K562 (cell line): ENCODE measurements around the gene FAM167B. TPM values are rescaled to one million over a fixed set of nuclear protein-coding genes. Genes with fewer than 3 reads are reported as not detected.

Experiments
- BMI1 ChIP-seq: fragments of 150-350 bp; IDR thresholded peaks from 2 replicates; pipeline ENCODE4 v1.6.1; 2014; ENCODE audit warnings: low read length
- C11orf30 ChIP-seq: fragments of 450-650 bp; IDR thresholded peaks from 2 replicates; pipeline ENCODE4 v1.6.1; 2016; ENCODE audit warnings: low read depth, mild to moderate bottlenecking
- CREM ChIP-seq: IDR thresholded peaks from 2 replicates; pipeline ENCODE4 v1.6.1; 2014; ENCODE audit warnings: antibody characterized with exemption, low read depth
- DMBX1 ChIP-seq: fragments of 250-450 bp; sonication (Bioruptor Pico); IDR thresholded peaks from 2 replicates; pipeline ENCODE4 v1.8.0; 2022; ENCODE audit warnings: inconsistent platforms, mild to moderate bottlenecking, moderate library complexity, borderline replicate concordance
- JUND ChIP-seq, 2 experiments: IDR thresholded peaks; 2 replicates in 1 of 2; 3 replicates in 1 of 2; pipeline ENCODE4 v1.6.1; 2011; ENCODE audit warnings: borderline replicate concordance in 2 of 2, low read depth in 2 of 2, low read length in 2 of 2, improper control_type of control experiment in 1 of 2, missing biosample characterization in 1 of 2, missing genetic modification characterization in 1 of 2, missing genetic modification reagents in 1 of 2
- KAT7 ChIP-seq: sonication (generic); formaldehyde crosslinking; IDR thresholded peaks from 2 replicates; pipeline ENCODE4 v1.8.0; 2022; ENCODE audit warnings: missing genetic modification reagents, mild to moderate bottlenecking, borderline replicate concordance
- OTX1 ChIP-seq: fragments of 450-650 bp; formaldehyde crosslinking; IDR thresholded peaks from 2 replicates; pipeline ENCODE4 v1.4.0; 2022; ENCODE audit warnings: mild to moderate bottlenecking
- TEAD1 ChIP-seq, 2 experiments: fragments of 450-650 bp in 1 of 2; sonication (generic) in 1 of 2; formaldehyde crosslinking; IDR thresholded peaks; 2 replicates each; pipeline versions ENCODE4 v1.4.0 to v1.8.0; 2020 to 2022; ENCODE audit warnings: mild to moderate bottlenecking in 2 of 2, missing genetic modification reagents in 1 of 2
- ZNF232 ChIP-seq: sonication (generic); formaldehyde crosslinking; IDR thresholded peaks from 2 replicates; pipeline ENCODE4 v1.8.0; 2022; ENCODE audit warnings: mild to moderate bottlenecking, missing genetic modification reagents
- polyA plus RNA-seq, 8 experiments: library from polyadenylated mRNA; depleted of rRNA in 4 of 8; stranded (reverse) in 5 of 8; unstranded in 3 of 8; fragments of >200 nt; fragmentation: Nextera tagmentation in 2 of 8; fragmentation: Illumina TruSeq in 1 of 8; extraction: Ambion mirVana in 2 of 8; extraction: Trizol in 1 of 8; gene quantifications; 2 replicates each; pipeline versions ENCODE4 v1.2.1 to v1.2.3, GENCODE V29; 2011 to 2014; ENCODE audit warnings: inconsistent platforms in 1 of 8, missing spikeins in 1 of 8
- total RNA-seq, 7 experiments: library from RNA; depleted of rRNA in 6 of 7; stranded (reverse); fragments of >200 nt in 6 of 7; fragmentation: Illumina TruSeq in 2 of 7; extraction: Trizol in 2 of 7; gene quantifications; 2 replicates each; pipeline versions ENCODE4 v1.2.1 to v1.2.3, GENCODE V29; 2011 to 2021; ENCODE audit warnings: low replicate concordance in 1 of 7
- TF ChIP-seq, protein P1 (sequence below): sonication (generic); formaldehyde crosslinking; IDR thresholded peaks from 2 replicates; pipeline ENCODE4 v1.8.0; 2023; ENCODE audit warnings: mild to moderate bottlenecking, missing genetic modification reagents
- TF ChIP-seq, protein P2 (sequence below): fragments of 250-450 bp; sonication (Bioruptor Pico); IDR thresholded peaks from 2 replicates; pipeline ENCODE4 v1.8.0; 2021; ENCODE audit warnings: moderate library complexity, mild to moderate bottlenecking, inconsistent platforms
- TF ChIP-seq, protein P3 (sequence below): fragments of 450-650 bp; IDR thresholded peaks from 2 replicates; pipeline ENCODE4 v1.6.1; 2016; ENCODE audit warnings: low read depth

FAM167B gene
- total and polyA plus RNA-seq, 9 of the 15 experiments (the other 6 are each of a cell fraction or from before 2014, with no cell fraction given), result not detected

DNA sequence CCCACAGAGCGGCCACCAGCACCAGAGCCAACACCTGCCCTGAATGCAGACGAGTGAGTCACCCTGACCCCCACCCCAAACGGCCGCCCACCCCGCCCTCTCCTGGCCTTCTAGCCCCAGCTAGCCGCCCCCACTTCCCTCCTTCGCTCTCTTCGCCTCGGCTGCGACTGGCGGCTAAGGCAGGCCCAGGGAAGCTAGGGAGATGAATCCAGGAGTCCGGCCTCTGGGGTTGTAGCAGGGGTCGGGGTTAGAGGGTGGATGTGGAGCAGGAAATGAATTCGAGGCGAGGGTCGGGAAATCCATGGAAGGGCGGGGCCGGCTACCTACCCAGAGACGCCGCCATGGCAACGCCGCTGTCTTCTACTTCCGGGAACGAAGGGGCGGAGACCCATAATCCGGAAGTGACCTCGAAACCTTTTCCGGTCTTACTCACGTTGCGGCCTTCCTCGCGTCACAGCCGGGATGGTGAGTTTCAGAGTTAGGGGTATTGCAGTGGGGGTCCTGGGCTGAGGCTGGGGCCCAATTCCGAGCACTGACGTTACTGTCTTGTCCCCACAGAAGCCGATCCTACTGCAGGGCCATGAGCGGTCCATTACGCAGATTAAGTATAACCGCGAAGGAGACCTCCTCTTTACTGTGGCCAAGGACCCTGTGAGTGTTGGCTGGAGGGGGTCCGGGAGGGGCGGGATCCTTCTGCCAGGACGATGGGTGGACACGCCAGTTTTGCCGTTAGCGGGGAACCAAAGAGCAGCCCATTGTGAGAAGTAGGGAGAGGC, 24.9 kb upstream of the FAM167B start, which contains the start of the genes EIF3I and TMEM234 (continued):
- TF ChIP-seq, protein P1, sequence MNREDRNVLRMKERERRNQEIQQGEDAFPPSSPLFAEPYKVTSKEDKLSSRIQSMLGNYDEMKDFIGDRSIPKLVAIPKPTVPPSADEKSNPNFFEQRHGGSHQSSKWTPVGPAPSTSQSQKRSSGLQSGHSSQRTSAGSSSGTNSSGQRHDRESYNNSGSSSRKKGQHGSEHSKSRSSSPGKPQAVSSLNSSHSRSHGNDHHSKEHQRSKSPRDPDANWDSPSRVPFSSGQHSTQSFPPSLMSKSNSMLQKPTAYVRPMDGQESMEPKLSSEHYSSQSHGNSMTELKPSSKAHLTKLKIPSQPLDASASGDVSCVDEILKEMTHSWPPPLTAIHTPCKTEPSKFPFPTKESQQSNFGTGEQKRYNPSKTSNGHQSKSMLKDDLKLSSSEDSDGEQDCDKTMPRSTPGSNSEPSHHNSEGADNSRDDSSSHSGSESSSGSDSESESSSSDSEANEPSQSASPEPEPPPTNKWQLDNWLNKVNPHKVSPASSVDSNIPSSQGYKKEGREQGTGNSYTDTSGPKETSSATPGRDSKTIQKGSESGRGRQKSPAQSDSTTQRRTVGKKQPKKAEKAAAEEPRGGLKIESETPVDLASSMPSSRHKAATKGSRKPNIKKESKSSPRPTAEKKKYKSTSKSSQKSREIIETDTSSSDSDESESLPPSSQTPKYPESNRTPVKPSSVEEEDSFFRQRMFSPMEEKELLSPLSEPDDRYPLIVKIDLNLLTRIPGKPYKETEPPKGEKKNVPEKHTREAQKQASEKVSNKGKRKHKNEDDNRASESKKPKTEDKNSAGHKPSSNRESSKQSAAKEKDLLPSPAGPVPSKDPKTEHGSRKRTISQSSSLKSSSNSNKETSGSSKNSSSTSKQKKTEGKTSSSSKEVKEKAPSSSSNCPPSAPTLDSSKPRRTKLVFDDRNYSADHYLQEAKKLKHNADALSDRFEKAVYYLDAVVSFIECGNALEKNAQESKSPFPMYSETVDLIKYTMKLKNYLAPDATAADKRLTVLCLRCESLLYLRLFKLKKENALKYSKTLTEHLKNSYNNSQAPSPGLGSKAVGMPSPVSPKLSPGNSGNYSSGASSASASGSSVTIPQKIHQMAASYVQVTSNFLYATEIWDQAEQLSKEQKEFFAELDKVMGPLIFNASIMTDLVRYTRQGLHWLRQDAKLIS (CRISPR knock-in tag), result peak; percentile 59; the same call in 1 of the 2 replicates
- TF ChIP-seq CREM (peak; percentile 91), C11orf30 (peak; percentile 78), ZNF232 (CRISPR knock-in tag) (no peak), JUND (IDR thresholded peaks at IDR 0.05; ENCODE audit: borderline replicate concordance, low read depth, low read length) (peak; percentile 74), JUND (tag; IDR thresholded peaks at IDR 0.05; ENCODE audit: borderline replicate concordance, low read depth, low read length) (peak; percentile 71; the same call in 1 of the 3 replicates), TEAD1 (CRISPR knock-in tag; IDR thresholded peaks at IDR 0.05) (no peak), OTX1 (CRISPR knock-in tag) (no peak), DMBX1 (no peak), KAT7 (CRISPR knock-in tag) (0 out of 2 replicates have a peak, but pooled peaks have one; percentile 43), BMI1 (peak; percentile 96)
- TF ChIP-seq, protein P2, sequence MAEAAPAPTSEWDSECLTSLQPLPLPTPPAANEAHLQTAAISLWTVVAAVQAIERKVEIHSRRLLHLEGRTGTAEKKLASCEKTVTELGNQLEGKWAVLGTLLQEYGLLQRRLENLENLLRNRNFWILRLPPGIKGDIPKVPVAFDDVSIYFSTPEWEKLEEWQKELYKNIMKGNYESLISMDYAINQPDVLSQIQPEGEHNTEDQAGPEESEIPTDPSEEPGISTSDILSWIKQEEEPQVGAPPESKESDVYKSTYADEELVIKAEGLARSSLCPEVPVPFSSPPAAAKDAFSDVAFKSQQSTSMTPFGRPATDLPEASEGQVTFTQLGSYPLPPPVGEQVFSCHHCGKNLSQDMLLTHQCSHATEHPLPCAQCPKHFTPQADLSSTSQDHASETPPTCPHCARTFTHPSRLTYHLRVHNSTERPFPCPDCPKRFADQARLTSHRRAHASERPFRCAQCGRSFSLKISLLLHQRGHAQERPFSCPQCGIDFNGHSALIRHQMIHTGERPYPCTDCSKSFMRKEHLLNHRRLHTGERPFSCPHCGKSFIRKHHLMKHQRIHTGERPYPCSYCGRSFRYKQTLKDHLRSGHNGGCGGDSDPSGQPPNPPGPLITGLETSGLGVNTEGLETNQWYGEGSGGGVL (CRISPR knock-in tag), result no peak
- TF ChIP-seq, protein P3, sequence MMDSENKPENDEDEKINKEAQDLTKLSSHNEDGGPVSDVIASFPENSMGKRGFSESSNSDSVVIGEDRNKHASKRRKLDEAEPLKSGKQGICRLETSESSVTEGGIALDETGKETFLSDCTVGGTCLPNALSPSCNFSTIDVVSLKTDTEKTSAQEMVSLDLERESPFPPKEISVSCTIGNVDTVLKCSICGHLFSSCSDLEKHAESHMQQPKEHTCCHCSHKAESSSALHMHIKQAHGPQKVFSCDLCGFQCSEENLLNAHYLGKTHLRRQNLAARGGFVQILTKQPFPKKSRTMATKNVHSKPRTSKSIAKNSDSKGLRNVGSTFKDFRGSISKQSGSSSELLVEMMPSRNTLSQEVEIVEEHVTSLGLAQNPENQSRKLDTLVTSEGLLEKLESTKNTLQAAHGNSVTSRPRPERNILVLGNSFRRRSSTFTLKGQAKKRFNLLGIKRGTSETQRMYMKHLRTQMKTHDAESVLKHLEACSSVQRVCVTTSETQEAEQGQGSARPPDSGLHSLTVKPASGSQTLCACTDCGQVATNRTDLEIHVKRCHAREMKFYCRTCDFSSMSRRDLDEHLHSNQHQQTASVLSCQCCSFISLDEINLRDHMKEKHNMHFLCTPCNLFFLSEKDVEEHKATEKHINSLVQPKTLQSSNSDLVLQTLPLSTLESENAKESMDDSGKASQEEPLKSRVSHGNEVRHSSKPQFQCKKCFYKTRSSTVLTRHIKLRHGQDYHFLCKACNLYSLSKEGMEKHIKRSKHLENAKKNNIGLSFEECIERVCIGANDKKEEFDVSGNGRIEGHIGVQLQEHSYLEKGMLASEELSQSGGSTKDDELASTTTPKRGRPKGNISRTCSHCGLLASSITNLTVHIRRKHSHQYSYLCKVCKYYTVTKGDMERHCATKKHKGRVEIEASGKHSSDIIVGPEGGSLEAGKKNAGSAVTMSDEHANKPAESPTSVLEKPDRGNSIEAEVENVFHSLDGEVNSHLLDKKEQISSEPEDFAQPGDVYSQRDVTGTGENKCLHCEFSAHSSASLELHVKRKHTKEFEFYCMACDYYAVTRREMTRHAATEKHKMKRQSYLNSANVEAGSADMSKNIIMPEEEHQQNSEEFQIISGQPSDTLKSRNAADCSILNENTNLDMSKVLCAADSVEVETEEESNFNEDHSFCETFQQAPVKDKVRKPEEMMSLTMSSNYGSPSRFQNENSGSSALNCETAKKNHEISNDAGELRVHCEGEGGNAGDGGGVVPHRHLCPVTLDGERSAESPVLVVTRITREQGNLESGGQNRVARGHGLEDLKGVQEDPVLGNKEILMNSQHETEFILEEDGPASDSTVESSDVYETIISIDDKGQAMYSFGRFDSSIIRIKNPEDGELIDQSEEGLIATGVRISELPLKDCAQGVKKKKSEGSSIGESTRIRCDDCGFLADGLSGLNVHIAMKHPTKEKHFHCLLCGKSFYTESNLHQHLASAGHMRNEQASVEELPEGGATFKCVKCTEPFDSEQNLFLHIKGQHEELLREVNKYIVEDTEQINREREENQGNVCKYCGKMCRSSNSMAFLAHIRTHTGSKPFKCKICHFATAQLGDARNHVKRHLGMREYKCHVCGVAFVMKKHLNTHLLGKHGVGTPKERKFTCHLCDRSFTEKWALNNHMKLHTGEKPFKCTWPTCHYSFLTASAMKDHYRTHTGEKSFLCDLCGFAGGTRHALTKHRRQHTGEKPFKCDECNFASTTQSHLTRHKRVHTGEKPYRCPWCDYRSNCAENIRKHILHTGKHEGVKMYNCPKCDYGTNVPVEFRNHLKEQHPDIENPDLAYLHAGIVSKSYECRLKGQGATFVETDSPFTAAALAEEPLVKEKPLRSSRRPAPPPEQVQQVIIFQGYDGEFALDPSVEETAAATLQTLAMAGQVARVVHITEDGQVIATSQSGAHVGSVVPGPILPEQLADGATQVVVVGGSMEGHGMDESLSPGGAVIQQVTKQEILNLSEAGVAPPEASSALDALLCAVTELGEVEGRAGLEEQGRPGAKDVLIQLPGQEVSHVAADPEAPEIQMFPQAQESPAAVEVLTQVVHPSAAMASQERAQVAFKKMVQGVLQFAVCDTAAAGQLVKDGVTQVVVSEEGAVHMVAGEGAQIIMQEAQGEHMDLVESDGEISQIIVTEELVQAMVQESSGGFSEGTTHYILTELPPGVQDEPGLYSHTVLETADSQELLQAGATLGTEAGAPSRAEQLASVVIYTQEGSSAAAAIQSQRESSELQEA, result no peak
